AML-193 (cell line): ENCODE measurements around the gene TRABD2B.

ENCODE experiments used
- DNase-seq, 2 experiments: peaks; one replicate each; lab custom pipeline; 2025; lab: John Stamatoyannopoulos, UW

Gene TRABD2B

DNA sequence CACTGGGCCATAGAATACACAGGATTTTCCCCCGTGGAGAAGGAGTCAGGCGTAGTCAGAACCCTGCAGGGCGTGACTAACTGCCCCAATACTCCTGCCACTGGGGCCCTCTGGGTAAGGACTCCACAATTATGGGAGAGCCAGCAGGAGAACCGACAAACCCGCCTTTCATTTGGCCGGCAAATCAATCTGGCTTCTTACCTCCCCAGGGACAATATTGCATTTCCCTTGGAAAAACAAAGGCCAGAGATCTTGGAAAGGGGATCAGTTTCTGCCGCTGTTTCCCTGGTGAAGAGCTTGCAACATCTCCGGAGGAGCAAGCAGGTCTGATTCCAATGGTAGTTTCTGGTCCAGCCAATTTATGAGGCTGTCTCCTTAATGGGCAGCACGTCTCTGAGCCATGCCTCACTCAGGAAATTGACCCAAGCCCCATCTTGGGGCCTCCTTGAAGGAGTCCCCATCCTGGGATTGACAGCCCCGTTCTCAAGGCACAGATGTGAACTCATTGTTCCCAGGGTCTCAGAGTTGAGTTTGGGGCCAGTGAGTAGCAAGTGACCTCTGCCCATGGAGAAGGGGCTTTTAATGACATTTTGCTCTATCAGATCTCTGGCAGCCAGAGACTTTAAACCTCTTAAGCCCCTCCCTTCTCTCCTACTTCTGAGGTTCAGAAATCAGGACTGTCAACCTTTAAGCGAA lies 4.3 kb downstream of the TRABD2B start:
- DNase-seq, result no peak

DNA sequence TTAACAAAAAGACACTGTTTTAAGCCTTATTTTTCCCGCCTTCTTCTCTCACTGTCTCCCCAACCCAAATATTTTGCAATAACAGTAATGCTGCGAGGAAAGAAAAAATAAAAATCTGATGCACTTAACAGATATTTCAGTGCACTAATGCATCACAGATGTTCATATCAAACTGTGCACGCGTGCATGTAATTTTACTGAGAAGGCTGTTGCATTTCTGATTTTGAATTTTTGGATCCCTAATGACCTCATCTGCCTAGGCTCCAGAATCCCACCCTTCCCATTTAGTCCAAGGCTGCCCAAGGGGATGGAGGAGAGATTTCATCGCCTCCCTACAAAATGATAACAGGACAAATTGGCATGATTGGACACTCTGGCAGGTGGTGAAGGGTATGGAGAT lies 5.5 kb downstream of the TRABD2B start:
- DNase-seq, result no peak

DNA sequence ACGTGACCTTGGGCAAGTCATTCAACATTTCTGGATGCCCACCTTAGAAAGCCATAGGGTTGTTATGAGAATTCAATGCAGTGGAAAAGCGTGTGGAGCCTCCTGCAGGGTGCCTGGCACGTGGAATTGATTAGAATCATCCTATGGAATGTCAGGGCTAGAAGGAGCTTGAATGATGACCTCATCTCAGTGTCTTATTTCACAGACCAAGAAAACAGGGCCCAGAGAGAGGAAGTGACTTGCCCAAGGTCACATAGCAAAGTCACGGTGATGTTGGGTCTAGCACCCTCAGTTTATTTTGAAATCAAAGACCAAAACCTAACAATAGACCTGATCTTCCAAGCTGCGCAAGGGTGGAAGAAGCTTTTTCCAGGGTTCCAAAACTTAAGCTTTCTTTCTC lies 6.0 kb downstream of the TRABD2B start:
- DNase-seq, result no peak

DNA sequence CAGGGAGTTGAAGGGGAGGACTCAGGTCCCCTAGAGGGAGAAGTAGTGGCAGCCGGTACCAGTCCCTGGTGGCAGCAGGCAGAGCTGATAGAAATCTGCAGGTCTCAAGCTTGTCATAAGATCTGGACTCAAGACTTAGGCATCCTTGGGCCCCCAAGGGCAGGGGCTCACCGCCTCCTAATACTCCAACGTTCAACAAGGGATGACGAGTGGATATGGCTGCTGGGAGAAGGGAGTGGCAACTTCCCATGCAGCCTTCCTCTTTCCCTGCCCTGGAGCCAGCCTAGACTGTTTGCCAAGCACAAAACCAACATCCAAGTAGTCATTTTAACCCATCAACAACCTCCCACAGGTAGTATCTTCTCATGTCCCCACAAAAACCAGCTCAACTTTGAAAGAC lies 6.9 kb downstream of the TRABD2B start:
- DNase-seq, result no peak

DNA sequence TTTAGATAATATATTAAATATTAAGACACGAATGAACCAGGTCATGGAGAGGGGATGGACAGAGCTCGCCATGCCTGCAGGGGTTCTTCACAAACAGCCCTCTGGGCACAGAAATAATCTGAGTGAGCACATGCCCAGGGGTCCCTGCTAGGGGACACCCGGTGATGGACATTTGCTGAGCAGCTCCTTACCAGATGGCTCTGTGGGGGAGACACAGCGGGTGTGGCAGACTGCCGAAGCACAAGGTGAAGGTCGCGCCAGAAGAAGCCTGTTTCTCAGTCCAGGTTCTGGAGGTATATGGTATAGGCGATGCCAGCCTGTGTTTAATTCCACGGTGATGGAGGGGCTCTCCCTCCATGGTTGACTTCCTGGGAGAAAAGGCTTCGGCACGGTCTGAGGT lies 9.6 kb downstream of the TRABD2B start:
- DNase-seq, result no peak

DNA sequence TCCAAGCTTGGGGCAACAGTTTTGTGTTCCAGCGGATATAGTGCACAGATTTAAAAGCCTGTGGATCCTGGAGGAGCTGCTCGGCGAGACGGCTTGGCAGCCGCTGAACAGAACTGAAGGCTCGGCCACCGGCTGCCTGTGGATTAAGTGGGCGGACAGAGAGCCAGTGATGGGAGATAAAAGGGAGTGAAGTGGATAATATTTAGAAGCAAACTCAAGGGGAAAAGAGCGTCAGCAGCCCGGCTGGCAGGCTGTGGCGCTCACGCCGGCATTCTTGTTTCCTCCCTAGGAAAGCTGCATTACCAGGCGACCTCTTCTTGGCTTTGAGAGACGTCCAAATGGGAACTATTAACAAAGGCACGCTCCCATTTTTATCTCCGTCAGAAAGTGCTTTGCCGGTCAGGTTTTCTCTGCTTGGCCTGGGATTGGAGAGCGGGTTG lies 10.4 kb downstream of the TRABD2B start:
- no peak for DNase-seq

DNA sequence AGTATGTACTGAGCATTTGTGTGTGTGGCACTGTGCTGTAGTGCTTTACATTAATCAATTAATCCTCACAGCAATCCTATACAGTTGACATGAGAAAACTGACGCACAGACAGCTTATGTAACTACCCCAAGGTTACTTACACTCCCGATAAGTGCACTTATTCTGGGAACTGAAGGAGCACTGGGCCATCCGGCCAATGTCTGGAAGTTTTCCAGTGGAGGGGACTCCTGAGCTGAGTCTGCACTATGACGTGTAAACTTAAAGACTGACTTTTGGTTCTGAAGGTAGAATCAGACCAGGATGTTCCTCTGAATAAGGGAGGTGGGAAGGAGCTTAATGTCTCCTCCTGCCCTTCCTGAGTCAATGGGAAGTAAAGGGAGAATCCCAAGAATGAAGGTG lies 12.2 kb downstream of the TRABD2B start:
- no peak for DNase-seq

DNA sequence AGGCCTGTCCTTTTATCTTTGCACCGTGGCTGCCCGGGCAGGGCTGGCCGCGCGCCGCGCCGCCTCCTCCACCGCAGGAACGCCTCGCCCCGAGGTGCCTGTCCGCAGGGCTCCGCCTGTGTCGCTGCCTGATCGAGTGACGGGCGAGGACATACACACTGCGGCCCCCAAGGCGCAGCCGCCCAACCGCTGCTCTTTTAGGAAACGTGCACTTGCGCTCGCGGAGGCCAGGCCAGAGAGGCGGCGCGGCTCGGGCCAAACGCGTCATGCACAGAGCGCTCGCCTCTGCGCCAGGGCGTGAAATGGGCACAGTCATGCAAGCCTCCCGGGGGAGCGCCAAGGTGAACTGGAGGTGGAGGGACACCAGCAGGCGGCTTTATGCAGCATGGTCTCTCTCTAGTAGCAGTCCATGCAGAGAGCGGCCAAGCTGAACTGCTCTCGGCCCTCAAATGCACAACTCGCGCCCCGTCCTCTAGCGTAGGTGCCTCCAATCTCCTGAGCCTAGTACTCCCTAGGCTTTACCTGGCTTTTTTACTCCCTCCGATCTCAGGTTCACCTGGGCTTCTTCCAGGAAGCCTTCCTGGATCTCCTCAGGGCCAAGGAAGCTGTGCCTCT lies 12.9 kb downstream of the TRABD2B start:
- DNase-seq, result no peak

DNA sequence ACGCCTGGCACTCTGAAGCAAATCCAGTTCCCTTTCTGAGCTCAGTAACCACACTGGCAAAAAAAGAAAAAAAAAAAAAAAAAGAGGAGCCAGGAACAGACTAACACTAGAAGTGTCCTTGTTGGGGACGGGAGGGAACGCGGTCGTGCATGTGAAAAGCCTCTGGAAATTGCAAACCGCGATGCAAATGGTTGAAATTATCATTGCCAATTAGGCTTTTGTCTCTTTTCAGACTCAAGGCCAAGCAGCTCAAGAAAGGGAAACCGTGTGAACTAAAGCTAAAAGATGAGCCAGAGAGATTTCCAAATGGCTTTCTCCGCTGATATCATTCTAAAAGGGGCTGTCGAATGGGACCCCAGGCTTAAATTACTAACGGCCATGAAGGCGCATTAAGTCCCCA lies 13.5 kb downstream of the TRABD2B start:
- DNase-seq, result no peak

DNA sequence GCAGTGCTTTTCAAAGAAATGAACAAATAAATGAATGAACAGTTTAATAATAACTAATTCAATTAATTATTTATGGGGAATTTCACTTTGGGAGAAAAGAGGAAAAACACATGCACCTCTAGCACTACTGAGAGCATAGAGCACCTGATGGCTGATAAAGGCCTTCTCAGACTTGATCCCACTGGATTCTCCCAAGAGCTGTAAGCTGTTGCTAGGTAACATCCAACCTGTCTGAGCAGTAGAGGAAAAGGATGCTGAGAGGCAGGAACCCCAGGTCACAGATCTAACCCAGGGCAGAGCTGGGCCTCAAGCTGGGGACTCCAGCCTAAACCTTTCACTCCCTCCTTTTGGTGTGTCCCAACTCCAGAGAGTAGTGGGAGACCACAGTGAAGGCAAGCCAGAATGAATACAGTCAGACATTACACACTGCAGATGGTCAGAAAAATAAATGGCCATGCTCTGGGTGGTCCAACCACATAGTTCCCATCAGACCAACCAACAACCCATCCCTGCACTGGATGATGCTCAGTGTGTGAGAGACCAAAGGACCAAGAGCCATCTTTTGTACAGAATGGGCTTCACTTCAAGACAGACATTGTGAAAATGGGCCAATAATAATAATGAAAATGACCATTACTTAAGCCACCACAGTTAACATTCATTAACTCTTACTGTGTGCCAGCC lies 15.4 kb downstream of the TRABD2B start:
- no peak for DNase-seq

DNA sequence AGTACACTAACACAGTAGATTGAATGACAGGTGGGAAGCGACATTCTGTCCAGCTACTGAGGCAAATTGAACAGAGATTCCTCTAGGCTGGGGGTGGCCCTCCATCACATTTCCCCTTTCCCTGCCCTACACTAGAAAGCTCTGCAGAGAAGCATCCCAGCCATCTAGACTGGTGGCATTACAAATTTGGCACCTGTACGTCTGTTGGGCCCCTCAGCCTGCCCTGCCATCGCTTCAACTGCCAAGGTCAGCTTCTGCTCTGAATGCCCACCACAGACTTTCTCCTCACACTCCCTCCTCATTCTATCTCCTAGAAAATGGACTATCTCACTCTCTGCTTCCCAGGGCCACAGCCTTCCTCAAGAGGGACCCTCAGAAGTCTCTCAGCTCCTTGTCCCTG lies 16.7 kb downstream of the TRABD2B start:
- no peak for DNase-seq

DNA sequence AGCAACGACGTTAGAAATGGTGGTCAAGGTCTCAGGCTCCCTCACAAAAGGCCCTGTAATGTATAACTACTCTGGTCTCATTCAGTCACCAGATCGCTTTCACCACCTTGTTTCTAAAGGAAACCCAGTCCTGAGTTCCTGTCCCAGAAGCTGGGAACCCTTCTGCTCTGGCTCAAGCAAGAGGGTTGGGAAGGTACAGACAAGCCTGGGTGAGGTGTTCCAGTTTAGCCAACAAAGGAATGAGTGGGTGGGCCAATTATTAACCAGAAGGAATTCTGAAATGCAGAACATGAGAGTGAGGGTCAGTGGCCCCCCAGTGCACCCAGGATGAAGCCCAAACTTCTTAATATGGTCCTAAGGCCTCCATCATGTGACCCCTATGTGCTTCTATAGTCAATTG lies 17.5 kb downstream of the TRABD2B start:
- DNase-seq, result no peak

DNA sequence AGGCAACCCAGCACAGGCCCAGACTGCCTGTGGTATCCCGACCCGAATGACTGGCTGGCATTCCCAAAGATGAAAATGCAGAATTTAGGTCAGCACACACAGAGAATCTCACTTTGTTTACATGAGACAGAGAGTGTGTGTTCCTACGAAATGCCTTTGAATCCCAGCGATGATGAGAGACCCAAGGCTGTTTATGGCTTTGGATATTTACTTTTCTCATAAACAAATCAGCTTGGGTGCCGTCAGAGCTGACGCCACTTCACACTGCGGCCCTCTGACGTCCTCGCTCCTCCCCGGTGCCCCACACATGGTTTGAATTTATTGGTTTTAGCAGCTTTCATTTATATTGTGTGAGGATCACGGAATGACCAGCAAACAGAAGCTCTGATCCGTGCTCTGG lies 18.7 kb downstream of the TRABD2B start:
- DNase-seq, result no peak

DNA sequence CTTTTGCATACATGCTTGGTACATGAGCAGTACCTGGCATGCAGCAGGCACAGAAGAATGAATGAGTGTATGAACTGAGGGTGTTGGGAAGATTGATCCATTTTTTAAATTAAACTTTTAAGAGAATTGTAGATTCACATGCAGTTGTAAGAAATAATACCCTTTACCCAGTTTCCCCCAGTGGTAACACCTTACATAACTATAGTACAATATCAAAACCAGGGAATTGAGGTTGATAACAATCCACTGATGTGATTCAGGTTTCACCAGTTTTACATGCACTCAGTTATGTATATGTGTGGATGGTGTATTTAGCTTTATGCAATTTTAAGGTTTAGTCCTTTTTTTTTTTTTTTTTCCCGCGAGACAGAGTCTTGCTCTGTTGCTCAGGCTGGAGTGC lies 20.5 kb downstream of the TRABD2B start:
- DNase-seq, result no peak

DNA sequence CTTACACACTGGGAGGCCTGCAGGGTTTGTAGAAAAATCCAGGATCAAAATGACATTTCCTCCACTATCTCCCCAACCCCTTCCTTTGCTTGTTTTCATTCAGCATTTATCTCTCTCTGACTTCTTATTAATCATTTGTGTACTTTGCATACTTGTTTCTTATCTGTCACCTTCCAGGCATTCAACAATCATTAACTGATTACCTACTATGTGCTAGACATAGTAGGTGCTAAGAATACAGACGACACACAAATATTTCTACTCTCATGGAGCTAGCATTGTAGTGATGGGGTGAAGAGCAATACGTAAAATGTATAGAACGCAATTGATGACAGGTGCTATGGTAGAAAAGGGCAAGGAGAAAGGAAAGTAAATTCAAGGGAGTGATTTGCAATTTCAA lies 20.9 kb downstream of the TRABD2B start:
- DNase-seq, result no peak

DNA sequence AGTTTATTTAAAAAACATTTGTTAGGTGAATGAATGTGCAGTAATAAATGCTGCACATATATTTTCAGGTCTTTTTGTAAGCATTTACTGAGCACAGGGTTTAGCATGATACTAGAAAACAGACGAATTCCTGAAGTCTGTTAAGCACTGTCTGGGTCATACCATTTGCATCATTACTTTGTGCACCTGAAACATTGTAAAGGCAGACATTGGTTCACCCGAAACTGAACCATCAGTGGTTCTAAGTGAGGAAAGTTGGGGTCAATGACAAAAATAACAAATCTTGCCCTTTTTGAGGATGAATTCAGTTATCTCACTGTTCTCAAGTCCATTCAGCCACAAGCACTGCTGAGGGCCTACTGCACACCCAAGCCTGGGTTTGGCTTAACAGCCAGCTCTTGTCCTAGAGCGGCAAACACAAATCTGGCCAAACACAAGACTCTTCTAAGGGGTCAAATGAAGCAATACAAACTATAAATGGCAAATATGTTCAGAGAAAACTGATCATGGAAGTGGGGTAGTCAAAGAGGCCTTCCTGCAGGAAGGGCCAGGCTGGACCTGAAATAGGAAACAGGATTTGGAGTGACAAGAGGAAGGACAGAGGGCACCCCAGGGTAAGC lies 21.8 kb downstream of the TRABD2B start:
- no peak for DNase-seq

DNA sequence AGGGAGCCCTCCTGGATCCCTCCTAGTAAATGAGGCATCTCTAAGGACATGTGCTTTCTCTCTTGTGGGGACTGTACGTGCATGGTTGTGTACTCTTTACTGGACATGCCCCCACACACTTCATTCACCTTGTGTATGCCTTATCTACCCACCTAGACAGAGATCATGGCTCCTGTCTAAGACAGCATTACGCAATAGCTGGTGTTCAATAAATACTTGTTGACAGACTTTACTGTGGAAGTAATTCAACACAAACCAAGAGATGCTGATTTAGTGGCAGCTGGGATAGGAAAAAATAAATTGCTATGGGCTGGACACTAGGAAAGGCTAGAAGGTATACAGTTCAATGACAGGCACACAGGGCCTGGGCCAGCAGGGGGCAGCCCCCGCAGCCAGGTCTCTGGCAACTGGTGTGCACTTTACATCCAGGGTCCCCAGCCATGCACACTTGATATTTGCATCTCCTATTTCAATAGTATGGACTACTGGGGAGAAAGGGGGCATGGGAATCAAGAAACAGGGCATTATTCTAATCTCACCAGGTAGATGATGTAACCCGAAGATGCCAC lies 24.2 kb downstream of the TRABD2B start:
- DNase-seq, result no peak

DNA sequence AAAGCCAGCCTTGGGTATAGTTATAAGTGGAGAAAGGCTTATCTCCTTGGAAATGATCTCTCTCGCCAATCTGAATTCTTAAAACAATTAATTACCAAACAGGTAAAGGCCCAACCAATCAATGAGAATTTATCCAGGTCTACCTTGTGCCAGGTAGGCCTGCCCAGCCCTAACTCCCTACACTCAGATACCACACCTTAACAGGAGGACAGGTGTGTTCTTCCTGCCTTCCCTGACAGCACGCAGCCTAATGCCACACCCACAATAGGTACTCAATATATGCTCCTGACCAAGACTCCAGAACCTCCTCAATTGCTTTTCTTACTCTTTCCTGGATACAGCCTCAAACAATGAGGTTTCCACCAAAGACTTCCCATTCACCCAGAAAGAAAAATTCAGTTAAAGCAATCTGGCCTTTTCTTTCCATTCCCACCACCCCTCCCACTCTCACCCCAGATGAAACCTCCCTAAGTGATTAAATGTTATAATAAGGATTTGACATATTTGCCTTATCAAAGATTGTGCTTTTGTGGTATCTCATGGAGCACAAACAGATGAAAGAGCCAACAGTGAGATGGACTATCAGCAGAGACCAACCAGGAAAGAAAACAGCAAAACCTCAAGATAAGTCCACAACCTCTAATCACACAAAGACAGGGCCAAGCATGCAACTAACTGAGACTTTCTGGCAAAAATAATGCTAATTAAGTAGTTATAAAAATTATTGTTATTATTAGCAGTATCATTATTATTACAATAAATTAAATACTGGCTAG lies 25.6 kb downstream of the TRABD2B start:
- DNase-seq, result no peak

DNA sequence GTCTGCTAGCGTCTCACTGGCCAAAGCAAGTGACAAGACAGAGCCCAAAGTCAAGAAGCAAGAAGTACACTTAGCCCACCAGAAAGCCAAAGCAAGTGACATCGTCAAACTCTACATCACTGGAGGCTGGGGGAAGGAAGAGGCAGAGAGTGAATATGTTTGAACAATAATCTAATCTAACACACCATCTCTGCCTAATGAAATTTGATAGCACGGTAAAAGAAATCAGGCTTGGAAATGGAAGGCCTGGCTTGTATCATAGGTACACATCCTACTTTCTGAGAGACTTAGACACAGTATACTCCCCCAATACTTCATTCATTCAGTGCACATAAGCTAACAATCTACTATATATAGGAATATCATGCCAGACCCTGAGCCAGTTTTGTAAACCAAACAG lies 26.3 kb downstream of the TRABD2B start:
- DNase-seq, result no peak

DNA sequence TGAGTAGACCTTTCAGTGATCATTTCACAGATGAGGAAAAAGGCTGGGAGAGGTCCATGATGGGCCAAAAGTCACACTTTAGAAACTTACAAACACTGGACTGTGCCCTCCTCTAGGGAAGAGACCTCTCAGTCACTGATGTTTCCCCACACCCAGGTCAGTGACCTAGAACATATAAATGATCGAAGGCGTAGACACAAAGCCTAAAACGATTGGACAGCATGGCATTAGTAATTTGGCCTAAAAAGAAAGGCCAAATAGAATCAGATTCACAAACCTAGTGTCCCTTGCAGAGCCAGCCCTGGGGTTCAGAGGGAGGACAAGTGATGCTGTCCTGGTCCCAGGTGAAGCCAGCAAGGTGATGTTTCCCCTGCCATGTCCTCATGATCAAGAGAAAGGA lies 27.7 kb downstream of the TRABD2B start:
- no peak for DNase-seq

DNA sequence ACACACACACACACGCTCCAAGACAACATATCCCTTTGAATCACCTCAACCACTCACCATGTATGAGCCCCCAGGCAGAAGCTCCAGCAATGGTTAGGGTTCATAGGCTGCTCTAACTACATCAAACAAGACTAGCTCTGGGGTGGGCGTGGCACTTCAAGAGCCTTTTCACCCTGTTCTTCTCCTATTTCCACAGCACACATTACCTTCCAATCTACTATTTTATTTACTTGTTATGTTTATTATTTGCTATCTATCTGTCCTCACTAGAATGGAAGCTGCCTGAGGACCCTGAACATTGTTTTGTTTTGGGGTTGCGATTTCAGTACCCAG lies 28.7 kb downstream of the TRABD2B start:
- no peak for DNase-seq
